ENCODE measurements around the gene UST.

GRCh38 chr6:149079911-149080491 is 333.2 kb downstream of the UST start:
- TF ChIP-seq CTCF (IDR thresholded peaks at IDR 0.05) = no peak
- no peak for TF ChIP-seq POLR2A (IDR thresholded peaks at IDR 0.05)

All from esophagus squamous epithelium (tissue), 4 donors.